Endothelial cell of hepatic sinusoid (primary cell): Measurements from ENCODE around the gene CA12.

Experiments used
- in situ Hi-C: cut with HindIII; loops from 2 replicates; pipeline ENCODE4 v1.10.0; 2017; ENCODE audit warnings: low sequenced_read_pairs

The CA12 gene

GRCh38 chr15:63277038-63277892, 104.4 kb downstream of the CA12 start, which contains the start of gene APH1B:
Gene APH1B, plus strand, starts transcription at chr15:63277605. Its CDS starts 19 bp downstream, at chr15:63277624.
- in situ Hi-C loops = loop anchor here (5.0 kb wide), 2 partner anchors 70 to 85 kb away; no protein-coding TSS in a partner anchor

- in situ Hi-C loops = loop anchor here (5.0 kb wide), 2 partner anchors 71 to 84 kb away; no protein-coding TSS in a partner anchor
Observed at GRCh38 chr15:63276342-63277037, 105.2 kb downstream of the CA12 start.

GRCh38 chr15:63274427-63274826, 107.2 kb downstream of the CA12 start:
- in situ Hi-C loops = no loop called here
